ENCODE results near the gene PRSS21. TPM values are rescaled to one million over a fixed set of nuclear protein-coding genes. Genes with fewer than 3 reads are reported as not detected.

The PRSS21 gene
- total RNA-seq, 1 donor from 2014 or later, result not detected

DNA sequence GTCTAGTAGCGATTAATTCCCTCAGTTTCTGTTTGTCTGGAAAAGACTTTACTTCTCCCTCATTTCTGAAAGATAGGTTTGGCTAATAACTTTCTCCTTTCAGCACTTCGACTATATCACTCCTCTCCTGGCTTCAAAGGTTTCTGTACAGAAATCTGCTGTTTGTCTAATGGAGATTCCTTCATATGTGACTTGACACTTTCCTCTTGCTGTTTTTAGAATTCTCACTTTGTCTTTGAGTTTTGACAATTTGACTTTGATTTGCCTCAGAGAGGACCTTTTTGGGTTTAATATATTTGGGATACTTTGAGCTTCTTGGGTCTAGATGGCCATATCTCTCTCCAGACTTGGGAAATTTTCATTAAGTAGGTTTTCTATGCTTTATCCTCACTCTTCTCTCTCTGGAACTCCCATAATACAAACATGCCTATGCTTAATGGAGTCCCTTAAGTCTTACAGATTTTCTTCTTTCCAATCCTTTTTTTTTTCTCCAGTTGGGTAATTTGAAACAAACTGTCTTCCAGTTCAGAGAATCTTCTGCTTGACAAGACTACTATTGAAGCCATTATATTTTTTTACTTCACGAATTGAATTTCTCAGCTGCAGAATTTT is 7.8 kb upstream of the PRSS21 start:
- no peak for DNase-seq (ENCODE audit: low spot score, unreplicated experiment)
- TF ChIP-seq, protein P1, sequence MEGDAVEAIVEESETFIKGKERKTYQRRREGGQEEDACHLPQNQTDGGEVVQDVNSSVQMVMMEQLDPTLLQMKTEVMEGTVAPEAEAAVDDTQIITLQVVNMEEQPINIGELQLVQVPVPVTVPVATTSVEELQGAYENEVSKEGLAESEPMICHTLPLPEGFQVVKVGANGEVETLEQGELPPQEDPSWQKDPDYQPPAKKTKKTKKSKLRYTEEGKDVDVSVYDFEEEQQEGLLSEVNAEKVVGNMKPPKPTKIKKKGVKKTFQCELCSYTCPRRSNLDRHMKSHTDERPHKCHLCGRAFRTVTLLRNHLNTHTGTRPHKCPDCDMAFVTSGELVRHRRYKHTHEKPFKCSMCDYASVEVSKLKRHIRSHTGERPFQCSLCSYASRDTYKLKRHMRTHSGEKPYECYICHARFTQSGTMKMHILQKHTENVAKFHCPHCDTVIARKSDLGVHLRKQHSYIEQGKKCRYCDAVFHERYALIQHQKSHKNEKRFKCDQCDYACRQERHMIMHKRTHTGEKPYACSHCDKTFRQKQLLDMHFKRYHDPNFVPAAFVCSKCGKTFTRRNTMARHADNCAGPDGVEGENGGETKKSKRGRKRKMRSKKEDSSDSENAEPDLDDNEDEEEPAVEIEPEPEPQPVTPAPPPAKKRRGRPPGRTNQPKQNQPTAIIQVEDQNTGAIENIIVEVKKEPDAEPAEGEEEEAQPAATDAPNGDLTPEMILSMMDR (IDR thresholded peaks at IDR 0.05; ENCODE audit: unreplicated experiment), result no peak
- Mint-ChIP-seq H3K4me1 (ENCODE audit: low read depth) (no peaks in the 10 kb centered on the region), H3K27ac (no peak overlapping the region), H3K9me3 (ENCODE audit: low read depth) (peaks cover 7% of the 10 kb centered on the region), H3K4me3 (ENCODE audit: low read depth) (no peak overlapping the region), H3K27me3 (peaks cover 29% of the 10 kb centered on the region), H3K36me3 (ENCODE audit: insufficient read depth) (no peaks in the 10 kb centered on the region)

DNA sequence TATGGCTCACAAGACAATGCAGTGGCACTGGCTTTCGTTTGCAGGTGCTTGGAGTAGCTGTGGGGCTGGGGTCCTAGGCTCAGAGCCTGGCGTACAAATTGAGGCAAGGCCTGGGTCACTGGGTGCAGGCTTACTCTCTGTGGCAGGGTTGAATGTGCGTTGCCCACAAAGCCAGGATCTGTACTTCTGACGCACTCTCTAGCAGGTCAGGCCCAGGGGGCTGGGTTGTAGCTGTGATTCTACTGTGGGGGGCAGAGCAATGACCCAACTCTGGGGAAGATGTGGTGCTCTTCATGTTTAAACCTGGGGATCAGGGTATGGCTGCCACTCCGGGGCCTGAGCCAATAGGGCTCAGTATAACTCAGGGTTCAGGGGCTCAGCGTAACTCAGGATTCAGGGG is 6.4 kb upstream of the PRSS21 start:
- Mint-ChIP-seq H3K27ac (no peak overlapping the region), H3K4me1 (ENCODE audit: low read depth) (no peaks in the 10 kb centered on the region), H3K27me3 (peaks cover 24% of the 10 kb centered on the region), H3K9me3 (ENCODE audit: low read depth) (peaks cover 5% of the 10 kb centered on the region), H3K36me3 (ENCODE audit: insufficient read depth) (no peaks in the 10 kb centered on the region), H3K4me3 (ENCODE audit: low read depth) (no peak overlapping the region)
- no peak for DNase-seq (ENCODE audit: low spot score, unreplicated experiment)
- TF ChIP-seq, protein P1 (IDR thresholded peaks at IDR 0.05; ENCODE audit: unreplicated experiment), result no peak

DNA sequence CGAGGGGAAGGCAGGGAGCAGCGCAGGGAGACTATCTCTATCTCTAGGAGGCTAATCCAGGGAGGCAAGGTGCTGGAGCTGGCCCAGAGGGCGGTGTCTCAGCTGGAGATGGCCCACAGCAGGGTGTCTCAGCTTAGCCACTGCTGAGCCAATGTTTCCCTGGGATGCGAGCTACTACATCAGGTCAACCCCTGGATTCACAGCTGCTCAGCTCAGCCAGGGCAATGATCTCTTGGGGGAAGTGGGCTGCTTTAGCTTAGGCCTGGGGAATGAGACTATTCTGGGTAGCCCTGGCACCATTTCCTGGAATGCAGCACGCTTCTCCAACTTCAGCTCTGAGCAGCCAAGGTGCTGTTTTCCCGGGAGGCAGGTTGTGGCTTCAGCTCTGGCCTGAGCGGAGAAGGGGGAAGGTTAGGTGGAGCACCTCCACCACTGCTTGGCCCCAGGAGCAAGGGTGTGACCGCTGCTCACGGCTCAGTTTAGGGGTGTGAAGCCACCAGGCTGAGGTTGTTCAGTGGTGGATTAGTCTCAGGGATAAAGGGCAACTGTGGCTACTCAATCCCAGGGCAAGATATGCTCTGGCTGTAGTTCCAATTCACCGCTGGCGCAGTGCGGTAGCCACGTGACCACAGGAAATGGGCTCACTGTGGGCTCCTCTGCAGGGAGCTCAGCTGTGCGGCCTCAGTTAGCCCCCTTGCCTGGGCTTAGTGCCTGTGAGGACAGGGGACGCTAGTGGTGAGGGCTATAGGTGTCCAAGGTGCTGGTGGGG is 5.2 kb upstream of the PRSS21 start:
- Mint-ChIP-seq H3K4me1 (ENCODE audit: low read depth) (no peaks in the 10 kb centered on the region), H3K36me3 (ENCODE audit: insufficient read depth) (no peaks in the 10 kb centered on the region), H3K27ac (no peak overlapping the region), H3K27me3 (peaks cover 24% of the 10 kb centered on the region), H3K4me3 (ENCODE audit: low read depth) (no peak overlapping the region), H3K9me3 (ENCODE audit: low read depth) (peaks cover 5% of the 10 kb centered on the region)
- DNase-seq (ENCODE audit: low spot score, unreplicated experiment), result no peak
- TF ChIP-seq, protein P1 (IDR thresholded peaks at IDR 0.05; ENCODE audit: unreplicated experiment), result no peak

DNA sequence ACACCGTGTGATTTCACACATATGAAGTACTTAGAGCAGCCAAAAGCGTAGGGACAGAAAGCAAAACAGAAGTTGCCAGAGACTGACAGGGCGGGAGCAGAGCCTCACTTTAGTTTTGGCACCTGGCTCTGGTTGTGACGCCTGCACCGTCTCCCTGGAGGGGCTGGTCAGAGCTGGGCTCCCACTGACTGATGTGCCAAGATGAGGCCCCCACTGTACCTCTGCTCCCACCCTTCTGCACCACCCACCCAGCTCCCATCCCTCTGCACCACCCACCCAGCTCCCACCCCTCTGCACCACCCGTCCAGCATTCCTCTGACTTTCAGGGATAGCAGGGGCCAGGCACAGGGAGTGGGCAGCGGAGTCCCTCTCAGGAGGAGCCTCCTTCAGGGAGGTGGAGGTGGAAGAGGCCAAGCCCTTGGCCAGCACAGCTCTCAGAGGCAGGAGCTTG is 3.2 kb upstream of the PRSS21 start:
- Mint-ChIP-seq H3K36me3 (ENCODE audit: insufficient read depth) (no peaks in the 10 kb centered on the region), H3K27ac (no peak overlapping the region), H3K27me3 (peaks cover 23% of the 10 kb centered on the region), H3K4me1 (ENCODE audit: low read depth) (no peaks in the 10 kb centered on the region), H3K9me3 (ENCODE audit: low read depth) (peaks cover 5% of the 10 kb centered on the region), H3K4me3 (ENCODE audit: low read depth) (no peak overlapping the region)
- DNase-seq (ENCODE audit: low spot score, unreplicated experiment), result no peak
- TF ChIP-seq, protein P1 (IDR thresholded peaks at IDR 0.05; ENCODE audit: unreplicated experiment), result no peak

DNA sequence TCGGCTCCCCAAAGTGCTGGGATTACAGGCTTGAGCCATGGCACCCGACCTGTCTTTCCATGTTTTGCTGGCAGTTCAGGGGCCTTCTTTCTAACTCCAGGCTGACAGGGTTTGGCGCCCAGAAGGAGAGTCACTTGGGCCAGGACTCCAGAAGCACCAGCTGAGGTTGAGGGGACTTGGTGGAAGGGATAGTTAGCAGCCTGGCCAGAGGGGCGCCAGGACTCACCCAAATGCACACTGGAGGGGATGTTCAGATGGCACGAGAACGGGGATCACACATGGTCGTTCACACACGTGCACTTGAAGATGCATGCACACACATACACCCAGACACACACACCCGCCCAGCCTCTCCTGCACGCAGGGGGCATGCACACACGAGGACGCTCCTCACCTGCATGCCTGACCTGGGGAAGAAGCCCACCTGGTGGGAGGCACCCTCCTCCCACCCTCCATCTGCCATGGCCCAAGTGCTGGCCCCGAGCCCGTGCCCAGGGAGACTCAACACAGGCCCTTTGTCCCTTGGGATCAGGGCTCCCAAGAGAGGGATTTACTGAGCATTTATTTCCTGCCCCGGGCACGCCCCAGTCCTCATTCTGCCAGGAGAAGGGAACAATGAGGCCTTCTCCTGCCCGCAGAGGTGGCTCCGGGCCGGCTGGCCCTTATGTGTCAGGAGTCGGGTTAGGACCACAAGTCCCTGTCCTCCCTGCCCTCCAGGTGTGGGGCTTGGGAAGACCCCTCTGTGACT is 2.3 kb upstream of the PRSS21 start:
- peaks cover 14% of the 10 kb centered on the region for H3K27me3 Mint-ChIP-seq
- DNase-seq (ENCODE audit: low spot score, unreplicated experiment), result no peak
- TF ChIP-seq, protein P1 (IDR thresholded peaks at IDR 0.05; ENCODE audit: unreplicated experiment), result no peak
- H3K9me3 Mint-ChIP-seq (ENCODE audit: low read depth), result no peaks in the 10 kb centered on the region
- H3K4me1 Mint-ChIP-seq (ENCODE audit: low read depth), result no peaks in the 10 kb centered on the region
- no peaks in the 10 kb centered on the region for H3K36me3 Mint-ChIP-seq (ENCODE audit: insufficient read depth)
- no peak overlapping the region for H3K4me3 Mint-ChIP-seq (ENCODE audit: low read depth)
- no peak overlapping the region for H3K27ac Mint-ChIP-seq
